Measurements from ENCODE around the gene ATP5F1B.
"Not testable (repeated sequence)": the region's sequence is repeated elsewhere in the genome, so short reads cannot be mapped to it uniquely, and the experiment has no call there.

The ATP5F1B gene

DNA sequence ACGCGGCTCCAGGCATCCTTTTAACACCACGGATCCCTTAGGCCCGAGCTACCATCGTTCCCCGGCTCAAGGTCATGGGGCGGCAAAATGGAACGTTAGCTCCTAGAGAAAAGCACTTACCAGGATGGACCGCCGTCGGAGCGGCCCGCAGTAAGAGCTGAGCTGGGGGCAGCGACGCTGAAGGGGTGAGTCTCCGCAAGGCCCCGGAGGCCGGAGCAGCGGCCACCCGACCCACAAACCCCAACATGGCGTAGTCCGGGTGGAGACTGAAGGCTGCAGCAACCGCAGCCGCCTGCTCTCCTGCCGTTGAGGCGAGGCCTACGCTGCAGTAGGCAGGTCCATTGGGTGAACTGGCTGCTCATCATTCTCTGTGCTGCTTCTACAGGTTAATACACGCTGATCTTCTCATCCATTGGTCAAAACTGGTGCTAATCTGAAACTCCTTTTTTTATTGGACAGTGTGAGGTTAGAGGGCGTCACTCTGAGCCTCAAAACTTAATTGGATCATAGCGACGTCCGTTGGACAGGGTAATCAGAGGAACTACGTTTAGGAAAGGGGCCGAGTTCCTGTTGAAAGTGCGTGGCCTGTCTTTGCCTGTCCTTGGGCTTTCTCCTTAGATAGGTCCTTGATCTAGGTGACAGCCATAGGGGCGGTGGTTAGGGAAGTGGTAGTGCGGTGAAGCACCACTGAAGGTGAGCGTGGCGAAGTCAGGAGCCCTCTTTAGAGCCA, at the start of gene ATP5F1B:
Gene ATP5F1B, minus strand, starts transcription at position 268 of the 730 bp plus-strand sequence. Its CDS starts 21 bp downstream, at position 247.
- DNase-seq = peak; percentile 94

GRCh38 chr12:56694161-56694560, 48.4 kb upstream of the ATP5F1B start:
- DNase-seq = no peak

DNA sequence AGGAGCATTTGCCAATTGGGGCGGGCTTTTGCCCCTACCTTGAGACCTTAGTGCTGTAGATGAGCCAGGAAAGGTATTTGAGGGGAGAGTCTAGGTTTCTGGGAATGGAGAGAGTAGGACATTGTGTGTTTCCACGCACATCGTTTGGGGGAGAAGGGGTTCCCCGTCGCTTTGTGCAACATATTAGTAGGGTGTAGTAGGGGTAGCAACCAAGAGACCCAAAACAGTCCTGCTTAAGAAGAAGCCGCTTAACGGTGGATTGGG, 43.0 kb upstream of the ATP5F1B start:
- DNase-seq = no peak

DNA sequence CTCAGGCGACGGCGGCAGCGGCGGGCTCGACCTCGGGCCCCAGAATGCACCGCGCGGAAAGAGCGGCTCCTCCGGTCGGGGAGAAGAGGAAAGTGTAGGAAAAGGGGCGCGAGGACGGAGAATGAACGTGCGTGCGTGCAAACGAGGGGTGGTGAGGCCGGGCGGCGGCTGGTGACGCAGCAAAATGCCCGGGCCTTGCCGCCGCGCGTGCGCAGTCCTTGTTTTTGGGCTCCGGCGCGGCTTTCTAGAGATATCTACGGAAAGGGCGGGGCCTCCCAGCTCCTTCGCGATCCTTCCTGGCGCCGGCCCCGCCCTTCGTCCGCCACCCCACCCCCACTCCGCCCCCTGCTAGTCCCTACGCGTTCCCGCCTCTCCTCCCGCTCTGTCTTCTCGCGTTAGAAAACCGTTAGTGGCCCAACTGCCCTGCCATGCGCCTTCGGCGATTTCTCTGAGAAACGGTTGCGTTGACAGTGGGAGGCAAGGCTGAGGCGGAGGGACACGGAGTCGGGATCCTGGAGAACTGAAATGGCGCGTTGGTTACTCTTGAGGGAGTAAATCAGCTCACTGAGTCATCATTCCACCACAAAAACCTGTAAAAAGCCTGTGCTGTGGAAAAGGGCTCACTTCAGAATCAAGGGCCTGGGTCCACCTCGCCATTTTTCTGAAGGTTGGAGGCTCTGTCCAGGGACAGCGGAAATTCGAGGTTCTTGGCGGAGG, 42.5 kb upstream of the ATP5F1B start, which contains the start of gene PTGES3:
Gene PTGES3, minus strand, starts transcription at position 156 of the 717 bp plus-strand sequence. CDS start 285 bp downstream, outside the sequence.
- peak; percentile 98 for DNase-seq

DNA sequence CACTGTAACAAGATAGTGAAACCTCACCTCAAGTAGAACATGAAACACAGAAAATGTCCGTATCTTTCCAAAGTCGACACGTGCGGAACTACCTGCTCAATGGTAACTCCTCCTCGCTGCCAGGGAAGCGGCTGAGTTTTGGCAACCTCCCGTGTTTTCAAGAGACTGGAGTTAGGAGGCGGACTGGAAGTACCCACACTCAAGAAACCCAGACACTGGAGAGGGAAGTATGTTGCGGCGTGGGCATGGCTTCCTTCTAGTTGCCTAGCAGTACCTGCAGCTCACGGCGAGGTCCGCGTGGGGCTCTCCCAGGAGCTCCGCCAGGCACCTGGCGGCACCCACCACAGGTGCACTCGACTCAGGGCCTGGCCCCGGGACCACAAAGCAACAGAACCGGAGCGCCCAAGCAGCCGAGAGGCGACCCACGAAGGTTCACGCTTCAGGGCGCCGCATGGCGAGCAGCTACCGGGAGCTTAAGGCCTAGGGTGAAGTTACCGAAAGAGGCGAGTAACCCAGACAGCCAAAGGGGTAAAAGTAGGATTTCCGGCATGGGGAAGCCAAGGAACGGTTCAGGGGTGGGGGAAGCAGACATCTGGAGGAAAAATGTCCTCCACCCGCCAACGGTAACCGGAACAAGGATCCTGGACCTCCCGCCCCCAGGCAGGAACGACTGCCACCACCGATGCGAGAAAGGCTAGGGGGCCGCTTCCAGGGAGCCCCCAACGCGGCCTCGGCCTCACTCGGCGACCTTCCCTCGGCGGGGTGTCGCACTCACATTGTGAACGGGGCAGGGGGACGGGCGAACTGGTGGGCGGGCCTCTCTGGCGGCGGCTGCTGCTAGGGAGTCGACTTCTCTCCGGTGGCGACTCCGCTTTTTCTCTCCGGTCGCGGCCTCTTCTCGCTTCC, 41.7 kb upstream of the ATP5F1B start:
- DNase-seq = peak; percentile 68

GRCh38 chr12:56684745-56685359, 39.1 kb upstream of the ATP5F1B start:
- DNase-seq = no peak

GRCh38 chr12:56682323-56682722, 36.5 kb upstream of the ATP5F1B start:
- DNase-seq = no peak

GRCh38 chr12:56679883-56680575, 34.2 kb upstream of the ATP5F1B start:
- DNase-seq = no peak

DNA sequence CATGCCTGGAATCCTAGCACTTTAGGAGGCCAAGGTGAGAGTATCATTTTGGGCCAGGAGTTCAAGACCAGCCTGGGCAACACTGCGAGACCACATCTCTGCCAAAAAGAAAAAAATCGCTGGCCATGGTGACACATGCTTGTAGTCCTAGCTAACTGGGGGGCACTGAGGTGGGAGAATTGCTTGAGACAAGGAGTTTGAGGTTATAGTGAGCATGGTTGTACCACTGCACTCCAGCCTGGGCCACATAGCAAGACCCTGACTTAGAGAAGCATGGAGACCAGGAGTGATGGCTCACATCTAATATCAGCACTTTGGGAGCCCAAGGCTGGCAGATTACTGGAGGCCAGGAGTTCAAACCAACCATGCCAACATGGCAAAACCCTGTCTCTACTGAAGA, 33.1 kb upstream of the ATP5F1B start:
- DNase-seq = no peak

DNA sequence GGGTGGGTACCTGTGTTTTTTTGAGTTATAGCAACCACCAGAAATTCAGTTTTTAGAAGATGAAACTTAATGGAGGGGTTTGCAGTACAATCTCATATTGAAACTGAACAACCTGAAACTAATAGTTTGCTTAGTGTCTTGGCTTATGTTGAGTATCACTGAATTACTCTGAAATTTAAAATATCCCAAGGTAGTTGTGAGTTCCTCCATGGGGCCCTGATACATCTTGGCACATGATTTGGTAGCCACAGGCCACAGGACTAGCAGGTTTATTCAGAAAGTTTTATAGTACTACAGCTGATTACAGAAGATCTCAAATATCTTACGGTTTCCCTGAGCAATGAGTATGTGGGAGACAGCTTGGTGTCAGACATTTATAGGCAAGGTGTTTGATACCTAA, 31.9 kb upstream of the ATP5F1B start:
- DNase-seq = peak; percentile 46

- DNase-seq = no peak
These were observed 31.2 kb upstream of the ATP5F1B start for GRCh38 chr12:56676851-56677580.

DNA sequence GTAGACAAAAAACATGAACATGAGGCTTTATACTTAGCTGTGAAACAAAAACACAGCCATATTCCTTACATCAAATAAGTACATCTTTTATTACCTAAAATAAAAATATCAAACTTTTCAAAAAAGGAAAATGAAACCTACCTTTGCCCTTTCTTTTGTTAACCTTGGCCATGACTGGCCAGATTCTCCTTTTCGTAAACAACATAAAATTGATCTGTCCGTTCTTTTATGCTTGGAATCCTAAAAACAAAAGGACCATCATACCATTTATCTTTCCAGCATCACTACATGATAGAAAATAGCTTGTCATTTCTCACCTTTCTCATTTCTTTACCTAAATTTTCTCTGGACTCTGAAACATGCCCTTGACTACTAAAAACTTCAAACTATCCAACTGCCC, 25.8 kb upstream of the ATP5F1B start:
- no peak for DNase-seq

DNA sequence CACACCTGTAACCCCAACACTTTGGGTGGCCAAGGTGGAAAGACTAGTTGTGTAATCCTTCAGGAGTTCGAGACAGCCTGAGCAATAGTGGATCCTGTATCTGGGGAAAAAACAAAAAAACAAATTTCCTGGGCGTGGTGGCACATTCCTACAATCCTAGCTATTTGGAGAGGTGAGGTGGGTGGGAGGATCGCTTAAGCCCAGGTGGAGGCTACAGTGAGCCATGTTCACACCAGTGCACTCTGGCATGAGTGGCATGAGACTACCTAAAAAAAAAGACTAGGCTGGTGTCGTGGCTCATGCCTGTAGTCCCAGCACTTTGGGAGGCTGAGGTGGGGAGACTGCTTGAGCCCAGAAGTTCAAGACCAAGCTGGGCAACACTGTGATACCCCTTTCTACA, 25.1 kb upstream of the ATP5F1B start:
- DNase-seq = no peak

DNA sequence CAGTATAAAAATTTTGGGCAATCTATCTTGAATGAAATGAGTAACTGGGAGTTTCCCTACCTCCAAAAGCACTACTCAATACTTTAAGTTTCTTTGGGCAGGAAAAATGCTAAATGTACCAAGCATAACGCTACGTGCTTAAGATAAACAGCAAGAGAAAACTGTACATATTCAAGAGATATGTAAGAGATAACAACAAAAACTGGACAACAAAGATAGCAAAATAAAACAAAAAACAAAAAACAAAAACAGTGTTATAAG, 22.3 kb upstream of the ATP5F1B start:
- DNase-seq = no peak

GRCh38 chr12:56661979-56662638, 16.3 kb upstream of the ATP5F1B start:
- no peak for DNase-seq

DNA sequence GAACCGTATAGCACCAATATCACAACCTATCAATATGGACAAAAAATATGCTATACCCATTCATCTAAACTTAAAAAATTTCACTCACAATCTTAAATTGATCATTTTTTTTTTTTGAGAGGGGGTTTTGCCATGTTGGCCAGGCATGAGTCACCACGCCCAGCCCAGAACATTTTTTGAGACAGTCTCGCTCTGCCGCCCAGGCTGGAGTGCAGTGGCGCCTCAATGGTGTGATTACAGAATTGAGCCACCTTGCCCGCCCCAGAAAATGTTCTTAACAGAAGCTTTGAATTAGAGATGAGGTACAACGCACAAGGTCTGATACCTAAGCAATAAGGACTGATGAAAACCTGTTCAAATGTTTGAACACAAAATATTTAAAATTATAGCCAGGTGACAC, 15.8 kb upstream of the ATP5F1B start:
- no peak for DNase-seq

DNA sequence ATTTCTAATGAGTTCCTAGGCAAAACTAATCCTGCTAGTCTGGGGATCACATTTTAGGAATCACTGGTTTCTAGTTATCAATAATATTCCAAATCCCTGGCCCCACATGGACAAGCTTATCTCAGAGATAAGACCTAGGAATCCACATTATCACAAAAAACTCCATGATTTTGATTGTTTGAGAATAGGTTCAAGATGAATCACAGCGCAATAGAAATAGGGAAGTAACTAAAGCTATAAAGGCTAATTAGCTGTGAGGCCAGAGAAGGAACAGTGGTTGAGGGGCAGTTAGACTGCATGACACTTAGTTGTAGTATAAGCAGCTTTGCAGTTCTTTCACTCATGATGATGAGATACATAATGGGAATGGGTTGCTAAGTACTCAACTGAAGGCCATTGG, 13.1 kb upstream of the ATP5F1B start:
- DNase-seq = no peak

DNA sequence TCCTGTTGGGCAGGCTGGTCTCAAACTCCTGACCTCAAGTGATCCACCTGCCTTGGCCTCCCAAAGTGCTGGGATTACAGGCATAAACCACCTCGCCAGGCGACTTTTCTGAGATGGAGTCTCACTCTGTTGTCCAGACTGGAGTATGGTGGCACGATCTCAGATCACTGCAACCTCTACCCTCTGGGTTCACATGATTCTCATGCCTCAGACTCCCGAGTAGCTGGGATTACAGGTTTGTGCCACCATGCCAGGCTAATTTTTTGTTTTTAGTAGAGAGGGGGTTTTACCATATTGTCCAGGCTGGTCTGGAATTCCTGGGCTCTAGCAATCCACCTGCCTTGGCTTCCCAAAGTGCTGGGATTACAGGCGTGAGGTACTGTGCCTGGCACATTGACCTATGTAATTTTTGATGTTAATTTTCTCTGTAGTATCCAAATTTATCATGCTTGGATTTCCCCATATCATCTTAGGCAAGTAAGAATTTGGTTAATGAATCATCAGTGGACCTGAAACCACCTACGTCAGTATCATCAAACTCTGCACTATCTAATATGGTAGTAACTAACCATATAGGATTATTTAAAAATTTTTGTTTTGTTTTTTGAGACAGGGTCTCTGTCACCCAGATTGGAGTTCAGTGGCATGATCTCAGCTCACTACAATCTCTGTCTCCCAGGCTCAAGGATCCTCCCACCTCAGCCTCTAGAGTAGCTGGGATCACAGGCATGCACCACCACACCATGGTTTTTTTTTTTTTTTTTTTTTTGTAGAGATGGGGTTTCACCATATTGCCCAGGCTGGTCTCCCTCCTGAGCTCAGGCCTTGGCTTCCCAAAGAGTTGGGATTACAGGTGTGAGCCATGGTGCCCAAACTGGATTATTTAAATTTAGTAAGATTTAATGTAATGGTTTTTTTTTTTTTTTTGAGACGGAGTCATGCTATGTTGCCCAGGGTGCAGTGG, 11.9 kb upstream of the ATP5F1B start:
- DNase-seq = no peak

GRCh38 chr12:56653781-56654180, 8.0 kb upstream of the ATP5F1B start:
- DNase-seq = not testable (repeated sequence)

- not testable (repeated sequence) for DNase-seq
These were observed 2.2 kb upstream of the ATP5F1B start for GRCh38 chr12:56648023-56648422.
